ENCODE data around the gene ARL17A. TPM values are rescaled to one million over a fixed set of nuclear protein-coding genes. Genes with fewer than 3 reads are reported as not detected.
"Not testable (repeated sequence)": the region's sequence is repeated elsewhere in the genome, so short reads cannot be mapped to it uniquely, and the experiment has no call there.

ARL17A gene
- total and polyA plus RNA-seq, 2 of the 4 experiments (the other 2 are of a cell fraction) = 1.4 to 7.9 TPM

DNA sequence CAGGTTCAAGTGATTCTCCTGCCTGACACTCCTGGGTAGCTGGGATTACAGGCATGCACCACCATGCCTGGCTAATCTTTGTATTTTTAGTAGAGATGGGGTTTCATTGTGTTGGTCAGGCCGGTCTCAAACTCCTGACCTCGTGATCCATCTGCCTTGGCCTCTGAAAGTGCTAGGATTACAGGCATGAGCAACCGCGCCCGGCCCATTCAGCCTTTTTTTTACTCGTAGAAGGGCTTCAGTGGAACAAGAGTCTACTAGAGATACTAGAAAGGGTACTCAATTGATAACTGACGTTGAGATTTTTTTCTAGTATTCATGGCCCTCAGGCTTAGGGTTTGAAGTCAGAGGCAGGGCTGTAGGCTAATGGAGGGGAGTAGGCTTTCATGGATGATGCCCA is 73.6 kb downstream of the ARL17A start:
- H2BK5ac ChIP-seq (ENCODE audit: low read depth, low read length, poor library complexity, severe bottlenecking); CTCF ChIA-PET; in situ Hi-C loops (cut with MboI; ENCODE audit: low sequenced_read_pairs); BruUV-seq (replicated peaks); H3K36me3 ChIP-seq (ENCODE audit: control insufficient read depth, insufficient read depth, low read length); H4K8ac ChIP-seq (ENCODE audit: low read depth in 2 of 2, low read length in 2 of 2); H3K4me1 ChIP-seq (ENCODE audit: control insufficient read depth, insufficient read depth, low read length); H3K27me3 ChIP-seq (ENCODE audit: control insufficient read depth, insufficient read depth, low read length); H2BK15ac ChIP-seq (ENCODE audit: low read depth, low read length); H3K23ac ChIP-seq (ENCODE audit: low read depth, low read length); H4K91ac ChIP-seq (ENCODE audit: insufficient read depth, low read depth, low read length); intact Hi-C loops (cut with micrococcal nuclease); H3K4me2 ChIP-seq (ENCODE audit: low read depth, low read length); ATAC-seq (ENCODE audit: low read depth); H2BK20ac ChIP-seq (ENCODE audit: low read depth, low read length); H2AK5ac ChIP-seq (ENCODE audit: low read depth, low read length); H3K4me3 ChIP-seq (ENCODE audit: insufficient read depth, low read depth, low read length); H3K27ac ChIP-seq (ENCODE audit: insufficient read depth, low read length); H3K9ac ChIP-seq (ENCODE audit: low read depth, low read length); H3K4ac ChIP-seq (ENCODE audit: low read depth, low read length); H4K5ac ChIP-seq (ENCODE audit: low read depth, low read length); H3K79me1 ChIP-seq (ENCODE audit: low read depth in 1 of 2, low read length in 2 of 2); dilution Hi-C loops (cut with HindIII; ENCODE audit: low sequenced_read_pairs, unreplicated experiment); H4K20me1 ChIP-seq (ENCODE audit: insufficient read depth, low read length); H3K18ac ChIP-seq (ENCODE audit: low read depth, low read length); H2BK120ac ChIP-seq (ENCODE audit: low read depth, low read length); POLR2A ChIA-PET (ENCODE audit: unreplicated experiment); H2AFZ ChIP-seq (replicated peaks; ENCODE audit: low read length, poor library complexity); DNase-seq; H2AK9ac ChIP-seq (replicated peaks; ENCODE audit: low read depth, low read length, poor library complexity); H3K56ac ChIP-seq (ENCODE audit: extremely low read depth, insufficient read depth, low read length); H3K9me3 ChIP-seq (ENCODE audit: control insufficient read depth, insufficient read depth, low read length); H3K9me1 ChIP-seq (ENCODE audit: insufficient read depth, low read length); H3K14ac ChIP-seq (replicated peaks; ENCODE audit: low read depth, low read length): not testable (repeated sequence)
- WGBS, 2 experiments (ENCODE audit: extremely low coverage in 2 of 2, insufficient read length in 1 of 2) = no CpG with 5 or more reads among the region's 7 CpGs

DNA sequence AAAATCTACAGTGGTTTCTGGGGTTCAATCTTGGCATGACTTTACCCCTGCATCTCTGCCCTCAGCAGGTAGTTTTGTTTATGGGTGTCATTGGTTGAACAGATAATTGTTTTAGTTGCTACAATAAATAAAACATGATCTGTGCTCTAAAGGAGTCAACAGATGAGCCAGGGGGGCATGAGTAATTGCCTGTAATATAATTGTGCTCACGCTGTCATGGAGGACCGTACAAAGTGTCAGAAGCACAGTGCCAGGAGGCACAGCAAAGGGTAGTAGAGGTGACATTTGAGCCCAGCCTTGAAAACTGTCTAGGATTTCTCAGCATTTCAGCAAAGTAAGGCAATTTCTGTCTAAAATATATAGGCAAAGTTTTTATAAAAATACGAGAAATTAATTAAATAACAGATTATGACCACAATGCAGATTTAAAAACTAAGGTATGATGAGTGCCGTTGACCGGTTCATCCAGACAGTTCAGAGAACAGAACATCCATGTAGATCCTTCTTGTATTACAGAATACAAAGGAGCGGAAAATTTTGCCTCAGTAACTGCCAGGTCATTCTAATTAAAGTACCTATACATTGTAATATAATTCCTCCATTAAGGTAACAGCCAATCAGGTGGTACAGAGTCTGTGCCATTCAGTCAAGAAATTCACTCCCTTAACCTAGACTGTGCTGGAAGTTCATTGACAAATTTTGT is 79.9 kb downstream of the ARL17A start:
- CTCF ChIA-PET; H2BK15ac ChIP-seq (ENCODE audit: low read depth, low read length); H2AK5ac ChIP-seq (ENCODE audit: low read depth, low read length); H3K4me3 ChIP-seq (ENCODE audit: insufficient read depth, low read depth, low read length); H3K18ac ChIP-seq (ENCODE audit: low read depth, low read length); H4K20me1 ChIP-seq (ENCODE audit: insufficient read depth, low read length); H3K9me3 ChIP-seq (ENCODE audit: control insufficient read depth, insufficient read depth, low read length); H2AK9ac ChIP-seq (replicated peaks; ENCODE audit: low read depth, low read length, poor library complexity); dilution Hi-C loops (cut with HindIII; ENCODE audit: low sequenced_read_pairs, unreplicated experiment); H2BK20ac ChIP-seq (ENCODE audit: low read depth, low read length); H2AFZ ChIP-seq (replicated peaks; ENCODE audit: low read length, poor library complexity); H3K27me3 ChIP-seq (ENCODE audit: control insufficient read depth, insufficient read depth, low read length); H3K23ac ChIP-seq (ENCODE audit: low read depth, low read length); H3K79me1 ChIP-seq (ENCODE audit: low read depth in 1 of 2, low read length in 2 of 2); H3K4me1 ChIP-seq (ENCODE audit: control insufficient read depth, insufficient read depth, low read length); H3K9me1 ChIP-seq (ENCODE audit: insufficient read depth, low read length); H3K36me3 ChIP-seq (ENCODE audit: control insufficient read depth, insufficient read depth, low read length); H2BK5ac ChIP-seq (ENCODE audit: low read depth, low read length, poor library complexity, severe bottlenecking); H2BK120ac ChIP-seq (ENCODE audit: low read depth, low read length); H3K56ac ChIP-seq (ENCODE audit: extremely low read depth, insufficient read depth, low read length); H3K27ac ChIP-seq (ENCODE audit: insufficient read depth, low read length); intact Hi-C loops (cut with micrococcal nuclease); POLR2A ChIA-PET (ENCODE audit: unreplicated experiment); H4K91ac ChIP-seq (ENCODE audit: insufficient read depth, low read depth, low read length); H4K5ac ChIP-seq (ENCODE audit: low read depth, low read length); H3K4ac ChIP-seq (ENCODE audit: low read depth, low read length); BruUV-seq (replicated peaks); H3K4me2 ChIP-seq (ENCODE audit: low read depth, low read length); DNase-seq; H4K8ac ChIP-seq (ENCODE audit: low read depth in 2 of 2, low read length in 2 of 2); ATAC-seq (ENCODE audit: low read depth); H3K14ac ChIP-seq (replicated peaks; ENCODE audit: low read depth, low read length); H3K9ac ChIP-seq (ENCODE audit: low read depth, low read length): not testable (repeated sequence)
- WGBS, 2 experiments (ENCODE audit: extremely low coverage in 2 of 2, insufficient read length in 1 of 2) = no CpG with 5 or more reads among the region's 6 CpGs
- in situ Hi-C loops (cut with MboI; ENCODE audit: low sequenced_read_pairs) = loop anchor here (25.0 kb wide), 1 partner anchor 912 kb away; no protein-coding TSS in a partner anchor

All from IMR-90 (cell line).